NCI-H187 (cell line): Measurements from ENCODE around the gene MMRN1.

Source experiments
- DNase-seq, 2 experiments: peaks; one replicate each; lab custom pipeline; 2025; lab: John Stamatoyannopoulos, UW

Gene MMRN1

GRCh38 chr4:89998469-89999011, 103.9 kb downstream of the MMRN1 start:
- no peak for DNase-seq

- DNase-seq = no peak
Observed at GRCh38 chr4:90001023-90001422, 106.4 kb downstream of the MMRN1 start.

GRCh38 chr4:90002441-90003062, 107.9 kb downstream of the MMRN1 start:
- DNase-seq = no peak
